Panc1 (cell line): Measurements from ENCODE around the gene ZBTB33. TPM values are rescaled to one million over a fixed set of nuclear protein-coding genes. Genes with fewer than 3 reads are reported as not detected.

Experiments
- ATAC-seq: fragments of 200-7000 bp; cut with Tn5 transposase; 2 replicates; pipeline ENCODE4 v1.9.1; 2020; ENCODE audit warnings: mild to moderate bottlenecking, moderate library complexity
- BruUV-seq: library from RNA; stranded (reverse); fragments of 400-500 nt; replicated peaks from 2 replicates; lab custom pipeline; 2021; lab: Mats Ljungman, UMichigan
- CTCF ChIA-PET: fragments of 300-600 bp; sonication (Branson Sonifier 250); formaldehyde crosslinking; loops from one replicate; lab custom pipeline; 2022; ENCODE audit warnings: antibody characterized with exemption; lab: Charles Lee
- POLR2A ChIA-PET: fragments of 300-600 bp; sonication (Branson Sonifier 250); formaldehyde crosslinking; loops from one replicate; lab custom pipeline; 2022; ENCODE audit warnings: antibody characterized with exemption; lab: Charles Lee
- DNase-seq: peaks from one replicate; pipeline ENCODE4 v3.0.0-alpha.2; 2010; ENCODE audit warnings: low read depth, low spot score
- H3K27ac ChIP-seq: 2 replicates; pipeline ENCODE4 v1.5.1; 2011; ENCODE audit warnings: mild to moderate bottlenecking, low read length, inconsistent platforms
- H3K27me3 ChIP-seq: fragments of 200-500 bp; sonication (Bioruptor generic); 2 replicates; pipeline ENCODE4 v1.6.0; 2014; ENCODE audit warnings: low read length, inconsistent platforms; ENCODE audit not compliant: control insufficient read depth, insufficient read depth
- H3K36me3 ChIP-seq: fragments of 200-500 bp; sonication (Bioruptor generic); 2 replicates; pipeline ENCODE4 v1.5.1; 2014; ENCODE audit warnings: inconsistent platforms, mild to moderate bottlenecking, low read length, moderate library complexity; ENCODE audit not compliant: control insufficient read depth, insufficient read depth
- H3K4me1 ChIP-seq: 2 replicates; pipeline ENCODE4 v1.5.1; 2011; ENCODE audit warnings: inconsistent platforms, mild to moderate bottlenecking, low read length, moderate library complexity; ENCODE audit not compliant: control insufficient read depth, insufficient read depth
- H3K4me3 ChIP-seq, 2 experiments: 2 replicates each; pipeline ENCODE4 v1.5.1; 2011 to 2012; ENCODE audit warnings: low read depth in 2 of 2, low read length in 2 of 2, mild to moderate bottlenecking in 2 of 2, inconsistent platforms in 1 of 2, moderate library complexity in 1 of 2
- H3K9me3 ChIP-seq: fragments of 200-500 bp; sonication (Bioruptor generic); 2 replicates; pipeline ENCODE4 v1.5.1; 2014; ENCODE audit warnings: low read depth, mild to moderate bottlenecking, inconsistent platforms, low read length, moderate library complexity; ENCODE audit not compliant: control insufficient read depth, insufficient read depth
- POLR2AphosphoS5 ChIP-seq: IDR thresholded peaks from 2 replicates; pipeline ENCODE4 v1.6.1; 2012; ENCODE audit warnings: mild to moderate bottlenecking, low read depth, low read length, moderate library complexity
- SIN3A ChIP-seq: IDR thresholded peaks from 2 replicates; pipeline ENCODE4 v1.6.1; 2012; ENCODE audit warnings: low read depth, mild to moderate bottlenecking, low read length, moderate library complexity, borderline replicate concordance; ENCODE audit not compliant: insufficient read depth
- TCF7L2 ChIP-seq: IDR thresholded peaks from 2 replicates; pipeline ENCODE4 v1.6.1; 2011; ENCODE audit warnings: mild to moderate bottlenecking, low read depth, low read length, inconsistent platforms
- in situ Hi-C: cut with HindIII; loops from 2 replicates; pipeline ENCODE4 v1.10.0; 2016; ENCODE audit warnings: low sequenced_read_pairs, low pct_unique_long_range_greater_than_20kb
- intact Hi-C: fragments of 100-400 bp; cut with micrococcal nuclease; formaldehyde crosslinking; loops from one replicate; pipeline ENCODE4 v1.10.0; 2022; ENCODE audit not compliant: unreplicated experiment
- total RNA-seq: library from RNA; stranded (reverse); gene quantifications from one replicate; pipeline ENCODE4 v1.2.1, GENCODE V29; 2021; ENCODE audit not compliant: unreplicated experiment
- TF ChIP-seq, protein P1 (sequence below): fragments of 450-650 bp; IDR thresholded peaks from 2 replicates; pipeline ENCODE4 v1.5.1; 2017; ENCODE audit warnings: mild to moderate bottlenecking
- TF ChIP-seq, protein P2 (sequence below), 2 experiments: IDR thresholded peaks; 2 replicates each; pipeline ENCODE4 v1.6.1; 2011 to 2012; ENCODE audit warnings: low read depth in 2 of 2, control low read depth in 1 of 2, low read length in 1 of 2, mild to moderate bottlenecking in 1 of 2, moderate library complexity in 1 of 2; ENCODE audit not compliant: insufficient read depth in 1 of 2

The ZBTB33 gene
- total RNA-seq, 1 experiment from 2014 or later = 21.5 TPM

DNA sequence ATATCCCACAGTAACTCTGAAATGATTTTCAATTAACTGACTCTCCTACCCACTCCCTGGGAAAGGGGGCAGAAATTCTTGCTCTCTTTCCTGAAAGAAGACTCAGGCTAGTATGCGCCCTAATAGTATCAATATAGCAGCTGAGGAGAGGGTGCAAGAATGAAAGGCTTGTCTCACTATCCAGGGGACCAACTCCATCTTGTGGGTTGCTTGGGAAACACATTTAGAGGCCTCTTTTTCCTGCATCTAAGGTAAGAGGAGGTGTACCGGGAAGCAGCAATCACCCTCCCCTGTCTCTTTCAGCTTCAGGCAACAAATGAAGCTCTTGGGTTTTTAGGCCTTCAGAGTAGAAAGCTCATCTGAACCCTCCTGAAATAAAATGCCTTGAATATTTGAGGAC lies 49.3 kb downstream of the ZBTB33 start:
- Histone ChIP-seq H3K4me3 (no peak overlapping the region), H3K27ac (no peak overlapping the region), H3K36me3 (no peaks in the 10 kb centered on the region), H3K9me3 (no peaks in the 10 kb centered on the region), H3K4me1 (no peaks in the 10 kb centered on the region; the same call in 1 of the 2 replicates), H3K27me3 (peaks cover 4% of the 10 kb centered on the region; the same call in 1 of the 2 replicates)
- TF ChIP-seq POLR2AphosphoS5 = no peak
- TF ChIP-seq SIN3A = no peak
- TF ChIP-seq, protein P1, sequence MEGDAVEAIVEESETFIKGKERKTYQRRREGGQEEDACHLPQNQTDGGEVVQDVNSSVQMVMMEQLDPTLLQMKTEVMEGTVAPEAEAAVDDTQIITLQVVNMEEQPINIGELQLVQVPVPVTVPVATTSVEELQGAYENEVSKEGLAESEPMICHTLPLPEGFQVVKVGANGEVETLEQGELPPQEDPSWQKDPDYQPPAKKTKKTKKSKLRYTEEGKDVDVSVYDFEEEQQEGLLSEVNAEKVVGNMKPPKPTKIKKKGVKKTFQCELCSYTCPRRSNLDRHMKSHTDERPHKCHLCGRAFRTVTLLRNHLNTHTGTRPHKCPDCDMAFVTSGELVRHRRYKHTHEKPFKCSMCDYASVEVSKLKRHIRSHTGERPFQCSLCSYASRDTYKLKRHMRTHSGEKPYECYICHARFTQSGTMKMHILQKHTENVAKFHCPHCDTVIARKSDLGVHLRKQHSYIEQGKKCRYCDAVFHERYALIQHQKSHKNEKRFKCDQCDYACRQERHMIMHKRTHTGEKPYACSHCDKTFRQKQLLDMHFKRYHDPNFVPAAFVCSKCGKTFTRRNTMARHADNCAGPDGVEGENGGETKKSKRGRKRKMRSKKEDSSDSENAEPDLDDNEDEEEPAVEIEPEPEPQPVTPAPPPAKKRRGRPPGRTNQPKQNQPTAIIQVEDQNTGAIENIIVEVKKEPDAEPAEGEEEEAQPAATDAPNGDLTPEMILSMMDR = peak; percentile 51
- TF ChIP-seq TCF7L2 = no peak
- TF ChIP-seq, protein P2, sequence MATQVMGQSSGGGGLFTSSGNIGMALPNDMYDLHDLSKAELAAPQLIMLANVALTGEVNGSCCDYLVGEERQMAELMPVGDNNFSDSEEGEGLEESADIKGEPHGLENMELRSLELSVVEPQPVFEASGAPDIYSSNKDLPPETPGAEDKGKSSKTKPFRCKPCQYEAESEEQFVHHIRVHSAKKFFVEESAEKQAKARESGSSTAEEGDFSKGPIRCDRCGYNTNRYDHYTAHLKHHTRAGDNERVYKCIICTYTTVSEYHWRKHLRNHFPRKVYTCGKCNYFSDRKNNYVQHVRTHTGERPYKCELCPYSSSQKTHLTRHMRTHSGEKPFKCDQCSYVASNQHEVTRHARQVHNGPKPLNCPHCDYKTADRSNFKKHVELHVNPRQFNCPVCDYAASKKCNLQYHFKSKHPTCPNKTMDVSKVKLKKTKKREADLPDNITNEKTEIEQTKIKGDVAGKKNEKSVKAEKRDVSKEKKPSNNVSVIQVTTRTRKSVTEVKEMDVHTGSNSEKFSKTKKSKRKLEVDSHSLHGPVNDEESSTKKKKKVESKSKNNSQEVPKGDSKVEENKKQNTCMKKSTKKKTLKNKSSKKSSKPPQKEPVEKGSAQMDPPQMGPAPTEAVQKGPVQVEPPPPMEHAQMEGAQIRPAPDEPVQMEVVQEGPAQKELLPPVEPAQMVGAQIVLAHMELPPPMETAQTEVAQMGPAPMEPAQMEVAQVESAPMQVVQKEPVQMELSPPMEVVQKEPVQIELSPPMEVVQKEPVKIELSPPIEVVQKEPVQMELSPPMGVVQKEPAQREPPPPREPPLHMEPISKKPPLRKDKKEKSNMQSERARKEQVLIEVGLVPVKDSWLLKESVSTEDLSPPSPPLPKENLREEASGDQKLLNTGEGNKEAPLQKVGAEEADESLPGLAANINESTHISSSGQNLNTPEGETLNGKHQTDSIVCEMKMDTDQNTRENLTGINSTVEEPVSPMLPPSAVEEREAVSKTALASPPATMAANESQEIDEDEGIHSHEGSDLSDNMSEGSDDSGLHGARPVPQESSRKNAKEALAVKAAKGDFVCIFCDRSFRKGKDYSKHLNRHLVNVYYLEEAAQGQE (IDR thresholded peaks at IDR 0.05; ENCODE audit: insufficient read depth in 1 of 2, low read depth in 2 of 2, low read length in 1 of 2) = no peak
- ChIA-PET POLR2A (no interaction called here), CTCF (no interaction called here)
- BruUV-seq = no TSS peak
- in situ Hi-C loops (no loop called here), intact Hi-C loops (loop anchor here (10.0 kb wide), 1 partner anchor 45 kb away; the partner anchor contains the start of gene ZBTB33)
- ATAC-seq (peak; percentile 76), DNase-seq (no peak)

DNA sequence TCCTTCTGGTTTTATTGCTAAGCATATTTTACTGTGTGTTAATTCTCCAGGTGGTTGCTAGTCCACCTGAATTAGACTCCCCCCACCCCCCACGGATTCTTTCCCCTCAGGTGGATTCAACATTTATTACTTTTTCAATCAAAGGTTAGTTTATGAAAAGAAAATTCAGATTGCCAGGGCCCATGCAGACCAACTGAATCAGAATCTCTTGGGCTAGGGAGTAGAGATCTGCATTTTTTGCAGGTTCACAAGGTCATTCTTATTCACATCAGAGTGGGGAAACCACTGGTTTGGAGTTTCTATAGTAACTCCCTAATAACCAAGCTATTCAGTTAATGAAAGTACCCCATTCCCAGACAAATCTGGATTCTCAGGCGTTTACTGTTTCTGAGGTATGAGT lies 50.9 kb downstream of the ZBTB33 start:
- intact Hi-C loops = loop anchor here (10.0 kb wide), 1 partner anchor 47 kb away; the partner anchor contains the start of gene ZBTB33
- CTCF ChIA-PET = interaction anchor here (0.7 kb wide), 1 partner anchor 52 kb away, joined by 6 read pairs; no protein-coding TSS in a partner anchor
- TF ChIP-seq, protein P1 = no peak
- TF ChIP-seq, protein P2 (IDR thresholded peaks at IDR 0.05; ENCODE audit: insufficient read depth in 1 of 2, low read depth in 2 of 2, low read length in 1 of 2) = no peak
- TF ChIP-seq SIN3A (no peak), TCF7L2 (no peak), POLR2AphosphoS5 (no peak)
- no peak overlapping the region for H3K27ac ChIP-seq
- H3K36me3 ChIP-seq = no peaks in the 10 kb centered on the region
- in situ Hi-C loops = no loop called here
- no peaks in the 10 kb centered on the region; the same call in 1 of the 2 replicates for H3K4me1 ChIP-seq
- H3K4me3 ChIP-seq = no peak overlapping the region
- POLR2A ChIA-PET = no interaction called here
- DNase-seq (no peak), ATAC-seq (no peak)
- H3K9me3 ChIP-seq = no peaks in the 10 kb centered on the region
- peaks cover 7% of the 10 kb centered on the region for H3K27me3 ChIP-seq
- no TSS peak for BruUV-seq
